Ectodermal cell (in vitro differentiated cells): Measurements from ENCODE around the gene INPP5F.
A peak's percentile ranks its signal among the peaks of the same experiment; 100 is the strongest.

Source experiments
- H3K27ac ChIP-seq: 2 replicates; pipeline ENCODE4 v1.7.0; 2013; ENCODE audit warnings: mild to moderate bottlenecking, low read depth, low read length; ENCODE audit not compliant: insufficient read depth, poor library complexity, severe bottlenecking
- H3K27me3 ChIP-seq: 2 replicates; pipeline ENCODE4 v1.7.0; 2013; ENCODE audit warnings: mild to moderate bottlenecking, low read length; ENCODE audit not compliant: insufficient read depth, control insufficient read depth, poor library complexity, severe bottlenecking
- H3K36me3 ChIP-seq: one replicate; pipeline ENCODE4 v1.7.0; 2013; ENCODE audit warnings: low read length; ENCODE audit not compliant: control insufficient read depth, insufficient read depth
- H3K4me1 ChIP-seq: one replicate; pipeline ENCODE4 v1.7.0; 2013; ENCODE audit warnings: low read length; ENCODE audit not compliant: control insufficient read depth, insufficient read depth
- H3K4me3 ChIP-seq: 2 replicates; pipeline ENCODE4 v1.7.0; 2013; ENCODE audit warnings: low read depth, low read length, control low read depth; ENCODE audit not compliant: insufficient read depth
- H3K9me3 ChIP-seq: 2 replicates; pipeline ENCODE4 v1.7.0; 2013; ENCODE audit warnings: mild to moderate bottlenecking, low read length, moderate library complexity; ENCODE audit not compliant: control insufficient read depth
- WGBS, 2 experiments: methylation state at CpG; one replicate each; pipeline ENCODE4 v1.1.7; 2013; ENCODE audit warnings: missing lambda C conversion rate in 2 of 2; 5-methylcytosine and 5-hydroxymethylcytosine counted together

The INPP5F gene

GRCh38 chr10:119776536-119776935, 50.7 kb downstream of the INPP5F start:
- 88 to 94% methylated on average over 1 of the region's 1 CpG for WGBS, 2 experiments
- Histone ChIP-seq H3K27ac (no peak overlapping the region), H3K36me3 (no peaks in the 10 kb centered on the region)

DNA sequence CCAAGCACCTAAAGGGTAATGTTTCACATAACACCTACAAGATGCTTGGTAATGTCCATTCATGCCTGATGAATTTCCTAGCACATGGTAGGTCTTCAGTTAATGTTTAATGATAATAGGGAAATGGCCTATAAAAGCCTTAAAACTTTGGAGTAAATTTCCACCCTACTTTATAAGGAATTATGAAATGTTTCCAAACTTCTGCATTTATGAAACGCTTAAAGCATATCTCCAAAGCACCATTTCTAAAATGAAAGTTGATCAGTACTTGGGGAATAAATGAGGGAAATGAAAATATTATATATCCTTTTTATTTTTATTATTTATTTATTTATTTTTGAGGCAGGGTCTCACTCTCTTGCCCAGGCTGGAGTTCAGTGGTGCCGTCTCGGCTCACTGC, 51.8 kb downstream of the INPP5F start:
- Histone ChIP-seq H3K36me3 (no peaks in the 10 kb centered on the region), H3K9me3 (no peaks in the 10 kb centered on the region), H3K4me3 (no peak overlapping the region), H3K27ac (no peak overlapping the region), H3K27me3 (no peaks in the 10 kb centered on the region), H3K4me1 (no peaks in the 10 kb centered on the region)
- WGBS, 2 experiments = 89 to 98% methylated on average over 2 to 3 of the region's 3 CpGs

More at GRCh38 chr10:119776536-119776935, 50.7 kb downstream of the INPP5F start:
- H3K9me3 ChIP-seq = no peaks in the 10 kb centered on the region
- no peaks in the 10 kb centered on the region for H3K4me1 ChIP-seq
- no peak overlapping the region for H3K4me3 ChIP-seq
- H3K27me3 ChIP-seq = no peaks in the 10 kb centered on the region

DNA sequence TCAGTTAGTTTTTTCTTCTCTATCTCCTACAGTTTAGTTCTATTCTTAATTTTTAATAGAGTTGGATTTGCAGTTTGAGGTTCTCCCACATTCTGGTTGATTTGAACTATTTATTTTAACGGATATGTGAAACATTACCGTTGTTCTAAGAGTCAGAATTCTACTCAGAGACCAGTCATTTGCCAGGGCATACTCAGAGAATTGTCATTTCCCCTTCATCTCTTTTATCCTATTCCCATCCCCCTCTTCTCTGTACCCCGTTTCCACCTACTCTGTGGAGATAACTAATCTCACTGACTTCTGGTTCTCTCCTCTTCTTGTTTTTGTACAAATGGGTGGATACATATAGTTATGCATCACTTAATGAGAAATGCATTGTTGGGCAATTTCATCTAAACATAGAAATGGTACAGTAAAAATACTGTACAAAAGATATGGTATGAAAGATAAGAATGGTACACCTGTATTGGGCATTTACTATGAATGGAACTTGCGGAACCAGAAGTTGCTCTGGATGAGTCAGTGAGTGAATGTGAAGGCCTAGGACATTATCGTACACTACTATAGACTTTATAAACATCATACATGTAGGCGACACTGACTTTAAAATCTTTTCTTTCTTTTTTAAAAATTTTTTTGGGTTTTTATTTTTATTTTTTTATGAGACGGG, 53.1 kb downstream of the INPP5F start:
- no peak overlapping the region for H3K27ac ChIP-seq

DNA sequence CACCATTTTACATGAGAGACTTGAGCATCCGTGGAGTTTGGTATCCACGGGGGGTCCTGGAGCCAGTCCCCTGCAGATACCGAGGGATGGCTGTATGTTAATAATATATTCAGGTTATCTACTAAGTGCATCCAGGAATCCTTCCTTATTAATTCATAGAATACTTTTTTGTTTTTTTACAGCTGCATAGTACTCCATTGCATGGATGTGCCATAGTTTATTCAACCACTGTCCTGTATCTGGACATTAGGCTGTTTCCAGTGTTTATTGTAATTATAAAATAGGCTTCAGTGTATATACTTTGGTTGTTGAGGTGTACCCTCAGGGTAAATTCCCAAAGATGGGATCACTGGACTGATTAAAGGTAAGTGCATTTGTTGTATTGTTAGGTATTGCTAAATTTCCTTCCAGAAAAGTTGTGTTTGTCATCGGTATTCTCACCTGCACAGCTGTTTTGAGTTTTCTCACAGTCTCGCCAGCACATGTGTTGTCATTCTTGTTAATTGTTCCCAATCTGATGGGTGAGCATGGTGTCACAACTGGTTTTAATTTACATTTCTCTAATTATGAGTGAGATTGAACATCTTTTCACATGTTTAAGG, 55.1 kb downstream of the INPP5F start:
- Histone ChIP-seq H3K36me3 (no peaks in the 10 kb centered on the region), H3K4me1 (peaks cover 2% of the 10 kb centered on the region), H3K9me3 (no peaks in the 10 kb centered on the region), H3K4me3 (no peak overlapping the region), H3K27ac (no peak overlapping the region), H3K27me3 (no peaks in the 10 kb centered on the region)
- WGBS, 2 experiments = 89% methylated on average over 3 of the region's 5 CpGs

More for the DNA sequence above, 53.1 kb downstream of the INPP5F start:
- Histone ChIP-seq H3K4me1 (no peaks in the 10 kb centered on the region), H3K4me3 (no peak overlapping the region), H3K36me3 (no peaks in the 10 kb centered on the region), H3K9me3 (no peaks in the 10 kb centered on the region), H3K27me3 (no peaks in the 10 kb centered on the region)
- 94% methylated on average over 6 to 7 of the region's 7 CpGs for WGBS, 2 experiments

DNA sequence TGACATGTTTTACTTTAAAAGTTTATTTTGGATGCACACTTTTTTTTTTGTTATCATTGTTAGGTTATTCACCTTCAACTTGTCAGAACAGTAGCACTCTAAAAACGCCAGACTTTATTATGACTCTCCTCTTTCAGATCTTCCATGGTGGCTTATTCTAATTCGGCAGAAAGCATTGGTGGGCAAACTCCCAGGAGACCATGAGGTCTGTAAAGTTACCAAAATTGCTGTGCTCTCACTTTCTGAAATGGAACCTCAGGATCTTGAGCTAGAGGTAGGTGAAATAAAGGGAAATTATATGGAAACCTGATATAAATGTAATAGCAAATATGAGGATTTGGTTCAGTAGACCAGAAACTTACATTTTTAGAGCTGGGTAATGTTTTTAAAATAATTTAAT, 55.6 kb downstream of the INPP5F start:
- no peaks in the 10 kb centered on the region for H3K9me3 ChIP-seq
- no peaks in the 10 kb centered on the region for H3K27me3 ChIP-seq
- H3K4me3 ChIP-seq = no peak overlapping the region
- peaks cover 6% of the 10 kb centered on the region for H3K4me1 ChIP-seq
- H3K27ac ChIP-seq = no peak overlapping the region
- no peaks in the 10 kb centered on the region for H3K36me3 ChIP-seq
- 87 to 92% methylated on average over 2 of the region's 2 CpGs for WGBS, 2 experiments

DNA sequence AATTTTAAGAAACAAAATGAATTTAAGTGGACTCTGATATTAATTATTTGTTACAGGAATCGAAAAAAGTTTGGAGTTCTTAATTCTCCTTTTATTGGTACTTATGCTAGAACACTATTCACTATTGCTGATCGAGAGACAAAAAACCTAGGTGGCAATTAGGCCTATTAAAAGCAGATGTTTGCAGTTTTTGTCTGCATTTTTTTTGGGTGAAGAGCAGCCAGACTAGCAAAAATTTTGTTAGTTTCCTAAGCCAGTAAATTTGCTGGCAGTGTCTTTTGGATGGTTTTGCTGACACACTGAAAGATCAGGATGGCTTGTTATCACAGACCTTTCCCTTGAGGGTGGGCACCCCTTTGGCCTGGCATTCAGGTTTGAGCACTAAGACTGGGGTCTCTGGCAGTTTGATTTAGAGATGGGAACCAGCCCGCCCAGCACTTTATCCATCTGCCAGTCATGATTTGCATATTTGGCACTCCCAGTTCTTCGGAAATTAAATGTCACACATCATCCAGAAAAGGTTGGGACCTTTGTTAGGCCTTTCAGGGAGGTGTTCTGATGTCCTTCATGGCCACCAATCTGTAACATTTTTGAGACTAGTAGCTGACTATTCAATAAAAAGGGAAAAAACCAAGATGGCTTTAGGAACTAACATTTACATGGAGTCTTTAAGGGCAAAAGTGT, 57.3 kb downstream of the INPP5F start:
- Histone ChIP-seq H3K4me1 (peaks cover 6% of the 10 kb centered on the region), H3K9me3 (no peaks in the 10 kb centered on the region), H3K27me3 (no peaks in the 10 kb centered on the region), H3K27ac (no peak overlapping the region), H3K4me3 (no peak overlapping the region), H3K36me3 (no peaks in the 10 kb centered on the region)
- 91 to 93% methylated on average over 4 of the region's 4 CpGs for WGBS, 2 experiments

GRCh38 chr10:119783665-119784027, 57.8 kb downstream of the INPP5F start:
- peaks cover 6% of the 10 kb centered on the region for H3K4me1 ChIP-seq
- no peaks in the 10 kb centered on the region for H3K27me3 ChIP-seq
- no peaks in the 10 kb centered on the region for H3K36me3 ChIP-seq
- no peaks in the 10 kb centered on the region for H3K9me3 ChIP-seq
- 95 to 96% methylated on average over 6 of the region's 7 CpGs for WGBS, 2 experiments
- no peak overlapping the region for H3K27ac ChIP-seq
- H3K4me3 ChIP-seq = no peak overlapping the region

GRCh38 chr10:119784340-119785067, 58.7 kb downstream of the INPP5F start:
- Histone ChIP-seq H3K4me3 (no peak overlapping the region), H3K27ac (no peak overlapping the region), H3K9me3 (no peaks in the 10 kb centered on the region), H3K36me3 (no peaks in the 10 kb centered on the region), H3K4me1 (peaks cover 6% of the 10 kb centered on the region), H3K27me3 (no peaks in the 10 kb centered on the region)
- 90 to 91% methylated on average over 6 to 7 of the region's 7 CpGs for WGBS, 2 experiments

- Histone ChIP-seq H3K9me3 (no peaks in the 10 kb centered on the region), H3K4me1 (peaks cover 6% of the 10 kb centered on the region), H3K4me3 (no peak overlapping the region), H3K27ac (peak overlapping the region; percentile 39), H3K27me3 (no peaks in the 10 kb centered on the region), H3K36me3 (no peaks in the 10 kb centered on the region)
- 52 to 69% methylated on average over 1 to 5 of the region's 5 CpGs for WGBS, 2 experiments
Measured at GRCh38 chr10:119786117-119786769, 60.4 kb downstream of the INPP5F start.
